Urinary bladder (tissue), 4 donors: ENCODE results near the gene MEIS1. TPM values are rescaled to one million over a fixed set of nuclear protein-coding genes. Genes with fewer than 3 reads are reported as not detected.
A peak's percentile ranks its signal among the peaks of the same experiment; 100 is the strongest.

Experiments used
- DNase-seq: peaks from one replicate; pipeline ENCODE4 v3.0.0-alpha.2; 2015; ENCODE audit errors: extremely low spot score
- H3K27ac ChIP-seq: one replicate; pipeline ENCODE4 v1.5.1; 2013; ENCODE audit warnings: low read depth, mild to moderate bottlenecking, moderate library complexity
- H3K36me3 ChIP-seq: one replicate; pipeline ENCODE4 v1.6.1; 2013; ENCODE audit warnings: mild to moderate bottlenecking, moderate library complexity; ENCODE audit not compliant: insufficient read depth
- H3K4me1 ChIP-seq: one replicate; pipeline ENCODE4 v1.6.1; 2013; ENCODE audit warnings: mild to moderate bottlenecking, moderate library complexity; ENCODE audit not compliant: insufficient read depth
- H3K4me3 ChIP-seq: one replicate; pipeline ENCODE4 v1.5.1; 2013; ENCODE audit warnings: low read depth, low read length
- WGBS: extraction: QIAGEN DNeasy Blood & Tissue Kit; methylation state at CpG from one replicate; pipeline ENCODE4 v1.1.7; 2013; 5-methylcytosine and 5-hydroxymethylcytosine counted together
- polyA plus RNA-seq: library from polyadenylated mRNA; stranded (reverse); fragments of 200-250 nt; gene quantifications from one replicate; pipeline ENCODE4 v1.2.3, GENCODE V29; 2013
- total RNA-seq: library from RNA; depleted of rRNA; stranded (reverse); fragments of >200 nt; gene quantifications from one replicate; pipeline ENCODE4 v1.2.3, GENCODE V29; 2014
- donor health status: healthy with polysubstance abuse.
- donor health status: healthy.

The MEIS1 gene
- total and polyA plus RNA-seq, 2 donors, result 46.5 to 213 TPM

- Histone ChIP-seq H3K27ac (peak overlapping the region; percentile 1), H3K4me3 (peak overlapping the region; percentile 34), H3K36me3 (no peaks in the 10 kb centered on the region), H3K4me1 (no peaks in the 10 kb centered on the region)
- no peak for DNase-seq
- WGBS, result 8% methylated on average over 60 of the region's 60 CpGs
Measured at GRCh38 chr2:66426244-66427111, 8.4 kb upstream of the MEIS1 start.

GRCh38 chr2:66427300-66427699 lies 7.6 kb upstream of the MEIS1 start:
- no peak overlapping the region for H3K4me3 ChIP-seq
- DNase-seq, result peak; percentile 43
- no peaks in the 10 kb centered on the region for H3K4me1 ChIP-seq
- 66% methylated on average over 9 of the region's 9 CpGs for WGBS
- no peak overlapping the region for H3K27ac ChIP-seq
- H3K36me3 ChIP-seq, result no peaks in the 10 kb centered on the region

GRCh38 chr2:66428986-66429612 lies 5.8 kb upstream of the MEIS1 start:
- no peak overlapping the region for H3K27ac ChIP-seq
- 27% methylated on average over 5 of the region's 5 CpGs for WGBS
- no peak overlapping the region for H3K4me3 ChIP-seq
- DNase-seq, result no peak
- H3K4me1 ChIP-seq, result no peaks in the 10 kb centered on the region
- H3K36me3 ChIP-seq, result no peaks in the 10 kb centered on the region

GRCh38 chr2:66429693-66430504 lies 5.0 kb upstream of the MEIS1 start:
- no peak overlapping the region for H3K27ac ChIP-seq
- no peak overlapping the region for H3K4me3 ChIP-seq
- no peaks in the 10 kb centered on the region for H3K4me1 ChIP-seq
- no peaks in the 10 kb centered on the region for H3K36me3 ChIP-seq
- DNase-seq, result no peak

GRCh38 chr2:66430505-66431273 lies 4.2 kb upstream of the MEIS1 start:
- 51% methylated on average over 9 of the region's 9 CpGs for WGBS
- no peaks in the 10 kb centered on the region for H3K4me1 ChIP-seq
- H3K4me3 ChIP-seq, result no peak overlapping the region
- no peak for DNase-seq
- H3K36me3 ChIP-seq, result no peaks in the 10 kb centered on the region
- H3K27ac ChIP-seq, result no peak overlapping the region

- Histone ChIP-seq H3K4me1 (no peaks in the 10 kb centered on the region), H3K4me3 (no peak overlapping the region), H3K36me3 (no peaks in the 10 kb centered on the region), H3K27ac (no peak overlapping the region)
- no peak for DNase-seq
Measured at GRCh38 chr2:66431274-66431642, 3.7 kb upstream of the MEIS1 start.

GRCh38 chr2:66431846-66432587 lies 2.9 kb upstream of the MEIS1 start:
- Histone ChIP-seq H3K4me1 (no peaks in the 10 kb centered on the region), H3K36me3 (no peaks in the 10 kb centered on the region), H3K27ac (peak overlapping the region; percentile 15), H3K4me3 (peak overlapping the region; percentile 62)
- no peak for DNase-seq
- 32% methylated on average over 39 of the region's 39 CpGs for WGBS

- Histone ChIP-seq H3K4me3 (peak overlapping the region; percentile 62), H3K36me3 (no peaks in the 10 kb centered on the region), H3K4me1 (no peaks in the 10 kb centered on the region), H3K27ac (peak overlapping the region; percentile 91)
- WGBS, result under 1% methylated on average over 51 of the region's 51 CpGs
- peak; percentile 97 for DNase-seq
Measured at GRCh38 chr2:66432801-66433694, 1.9 kb upstream of the MEIS1 start.

GRCh38 chr2:66433695-66433944 lies 1.3 kb upstream of the MEIS1 start:
- under 1% methylated on average over 7 of the region's 7 CpGs for WGBS
- H3K36me3 ChIP-seq, result no peaks in the 10 kb centered on the region
- no peaks in the 10 kb centered on the region for H3K4me1 ChIP-seq
- peak overlapping the region; percentile 62 for H3K4me3 ChIP-seq
- H3K27ac ChIP-seq, result peak overlapping the region; percentile 91
- DNase-seq, result no peak

GRCh38 chr2:66433945-66434678 lies 813 bp upstream of the MEIS1 start:
- peak overlapping the region; percentile 91 for H3K27ac ChIP-seq
- under 1% methylated on average over 61 of the region's 61 CpGs for WGBS
- DNase-seq, result no peak

GRCh38 chr2:66435549-66435875 lies 587 bp downstream of the MEIS1 start:
- DNase-seq, result no peak
- H3K4me1 ChIP-seq, result no peaks in the 10 kb centered on the region
- peak overlapping the region; percentile 62 for H3K4me3 ChIP-seq
- WGBS, result 3% methylated on average over 15 of the region's 15 CpGs
- H3K36me3 ChIP-seq, result no peaks in the 10 kb centered on the region
- peak overlapping the region; percentile 28 for H3K27ac ChIP-seq

More at GRCh38 chr2:66433945-66434678, 813 bp upstream of the MEIS1 start:
- Histone ChIP-seq H3K4me1 (no peaks in the 10 kb centered on the region), H3K36me3 (no peaks in the 10 kb centered on the region), H3K4me3 (peak overlapping the region; percentile 62)

GRCh38 chr2:66435963-66436362 lies 1.0 kb downstream of the MEIS1 start:
- H3K4me3 ChIP-seq, result peak overlapping the region; percentile 62
- no peak overlapping the region for H3K27ac ChIP-seq
- no peaks in the 10 kb centered on the region for H3K36me3 ChIP-seq
- no peaks in the 10 kb centered on the region for H3K4me1 ChIP-seq
- DNase-seq, result no peak
- WGBS, result 5% methylated on average over 2 of the region's 2 CpGs
